GM23338 (cell line): ENCODE data around the gene IMPA2. TPM values are rescaled to one million over a fixed set of nuclear protein-coding genes. Genes with fewer than 3 reads are reported as not detected.

Experiments used
- ATAC-seq: fragments of 200-7000 bp; cut with Tn5 transposase; 3 replicates; pipeline ENCODE4 v1.9.1; 2020
- DNase-seq: peaks from one replicate; pipeline ENCODE4 v3.0.0-alpha.2; 2015; ENCODE audit warnings: low spot score
- H2AFZ ChIP-seq: fragments of 200-600 bp; sonication (generic); 2 replicates; pipeline ENCODE4 v1.8.0; 2016; ENCODE audit warnings: antibody characterized with exemption, mild to moderate bottlenecking, moderate library complexity
- H3F3A ChIP-seq: fragments of 200-600 bp; sonication (generic); replicated peaks from 2 replicates; pipeline ENCODE4 v1.8.0; 2017; ENCODE audit warnings: antibody characterized with exemption, mixed run types, low read depth
- H3K27ac ChIP-seq: fragments of 200-600 bp; sonication (generic); 2 replicates; pipeline ENCODE4 v1.6.1; 2016; ENCODE audit warnings: low read depth
- H3K27me3 ChIP-seq: fragments of 200-600 bp; sonication (generic); 2 replicates; pipeline ENCODE4 v1.8.0; 2016; ENCODE audit warnings: mild to moderate bottlenecking, mixed run types, moderate library complexity; ENCODE audit not compliant: insufficient read depth
- H3K36me3 ChIP-seq: fragments of 200-600 bp; sonication (generic); 2 replicates; pipeline ENCODE4 v1.8.0; 2016; ENCODE audit warnings: mild to moderate bottlenecking; ENCODE audit not compliant: insufficient read depth
- H3K4me1 ChIP-seq: fragments of 200-600 bp; sonication (generic); 2 replicates; pipeline ENCODE4 v1.8.0; 2016; ENCODE audit warnings: mild to moderate bottlenecking, moderate library complexity; ENCODE audit not compliant: insufficient read depth
- H3K4me2 ChIP-seq: fragments of 200-600 bp; sonication (generic); 2 replicates; pipeline ENCODE4 v1.7.1; 2017; ENCODE audit warnings: mixed run types
- H3K4me3 ChIP-seq: fragments of 200-600 bp; sonication (generic); 2 replicates; pipeline ENCODE4 v1.6.1; 2016; ENCODE audit warnings: mixed run types
- H3K79me2 ChIP-seq: fragments of 200-600 bp; sonication (generic); replicated peaks from 2 replicates; pipeline ENCODE4 v1.8.0; 2017; ENCODE audit warnings: mild to moderate bottlenecking; ENCODE audit not compliant: insufficient read depth
- H3K9me2 ChIP-seq: fragments of 200-600 bp; sonication (generic); 2 replicates; pipeline ENCODE4 v1.8.0; 2017; ENCODE audit not compliant: insufficient read depth
- H4K20me1 ChIP-seq: fragments of 200-600 bp; sonication (generic); replicated peaks from 2 replicates; pipeline ENCODE4 v1.8.0; 2017; ENCODE audit warnings: mild to moderate bottlenecking; ENCODE audit not compliant: insufficient read depth
- H3K27ac Mint-ChIP-seq: 2 replicates; pipeline ENCODE4 v1.8.0; 2020; ENCODE audit warnings: inconsistent platforms, mild to moderate bottlenecking, moderate library complexity, mixed read lengths
- H3K27me3 Mint-ChIP-seq: 3 replicates; pipeline ENCODE4 v1.8.0; 2022; ENCODE audit warnings: low read depth, mild to moderate bottlenecking, moderate library complexity, mixed read lengths, inconsistent platforms; ENCODE audit not compliant: insufficient read depth, poor library complexity
- H3K36me3 Mint-ChIP-seq: 3 replicates; pipeline ENCODE4 v1.8.0; 2021; ENCODE audit warnings: low read depth, mild to moderate bottlenecking, inconsistent platforms, moderate library complexity, mixed read lengths
- H3K4me1 Mint-ChIP-seq: 3 replicates; pipeline ENCODE4 v1.8.0; 2020; ENCODE audit warnings: mild to moderate bottlenecking, inconsistent platforms, mixed read lengths
- H3K4me3 Mint-ChIP-seq: 3 replicates; pipeline ENCODE4 v1.8.0; 2021; ENCODE audit warnings: moderate library complexity, mild to moderate bottlenecking, inconsistent platforms, mixed read lengths
- H3K9me3 Mint-ChIP-seq: 3 replicates; pipeline ENCODE4 v1.8.0; 2020; ENCODE audit warnings: moderate library complexity, mild to moderate bottlenecking, inconsistent platforms, mixed read lengths
- CREB1 ChIP-seq: fragments of 250-450 bp; sonication (Bioruptor Pico); IDR thresholded peaks from 2 replicates; pipeline ENCODE4 v1.5.0; 2020; ENCODE audit warnings: low read depth, mild to moderate bottlenecking, moderate library complexity
- CTCF ChIP-seq, 2 experiments: fragments of 200-600 bp in 1 of 2; sonication (generic) in 1 of 2; conservative IDR thresholded peaks; 2 replicates each; pipeline versions ENCODE4 v1.5.1 to v1.6.1; 2016 to 2017; ENCODE audit warnings: antibody characterized with exemption in 2 of 2, low read depth in 2 of 2, mild to moderate bottlenecking in 2 of 2, moderate library complexity in 1 of 2
- EZH2 ChIP-seq: fragments of 200-600 bp; sonication (generic); IDR thresholded peaks from one replicate; pipeline ENCODE4 v1.8.0; 2017; ENCODE audit warnings: antibody characterized with exemption, mild to moderate bottlenecking, low read depth; ENCODE audit not compliant: unreplicated experiment
- EZH2phosphoT487 ChIP-seq: fragments of 200-600 bp; sonication (generic); IDR thresholded peaks from one replicate; pipeline ENCODE4 v1.8.1; 2018; ENCODE audit warnings: antibody characterized with exemption; ENCODE audit not compliant: unreplicated experiment
- JUNB ChIP-seq: IDR thresholded peaks from one replicate; pipeline ENCODE4 v1.6.1; 2016; ENCODE audit warnings: antibody characterized with exemption; ENCODE audit not compliant: unreplicated experiment
- NANOG ChIP-seq: IDR thresholded peaks from 2 replicates; pipeline ENCODE4 v1.6.1; 2016; ENCODE audit warnings: antibody characterized with exemption, borderline replicate concordance
- STAT1 ChIP-seq: IDR thresholded peaks from one replicate; pipeline ENCODE4 v1.6.1; 2016; ENCODE audit warnings: antibody characterized with exemption; ENCODE audit not compliant: unreplicated experiment
- ZNF114 ChIP-seq: fragments of 250-450 bp; sonication (Bioruptor Pico); IDR thresholded peaks from 2 replicates; pipeline ENCODE4 v1.5.0; 2020; ENCODE audit warnings: mild to moderate bottlenecking, moderate library complexity
- ZNF462 ChIP-seq: fragments of 250-450 bp; sonication (Bioruptor Pico); IDR thresholded peaks from 2 replicates; pipeline ENCODE4 v1.5.0; 2020; ENCODE audit warnings: mild to moderate bottlenecking, moderate library complexity
- polyA plus RNA-seq: library from polyadenylated mRNA; unstranded; fragments of >200 nt; fragmentation: Nextera tagmentation; extraction: Ambion mirVana; gene quantifications from 2 replicates; pipeline ENCODE4 v1.2.1, GENCODE V29; 2016
- total RNA-seq: library from RNA; depleted of rRNA; stranded (reverse); fragments of >200 nt; shearing (Covaris generic); gene quantifications from 2 replicates; pipeline ENCODE4 v1.2.3, GENCODE V29; 2014
- TF ChIP-seq, protein P1 (sequence below): IDR thresholded peaks from 2 replicates; pipeline ENCODE4 v1.6.1; 2016; ENCODE audit warnings: antibody characterized with exemption

IMPA2 gene
- total and polyA plus RNA-seq, 2 experiments from 2014 or later: 50.4 to 122 TPM

DNA sequence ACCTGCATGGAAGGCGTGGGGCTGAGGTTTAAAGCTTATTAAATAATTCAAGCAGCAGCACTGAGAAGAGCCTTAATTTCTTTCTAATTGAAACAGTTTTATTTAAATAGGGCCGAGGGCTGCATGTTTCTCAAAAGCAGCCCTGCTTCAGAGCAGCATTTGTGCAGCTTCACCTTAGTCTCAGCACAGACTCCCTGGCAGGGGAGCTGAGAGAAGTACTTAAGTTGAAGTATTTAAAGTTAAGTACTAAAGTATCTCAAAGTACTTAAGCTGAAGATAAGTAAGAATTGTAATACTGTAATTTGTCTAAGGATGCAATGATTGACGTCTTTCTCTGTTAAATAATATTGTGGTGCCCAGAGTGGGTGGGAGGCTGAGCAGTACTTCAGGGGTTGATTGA is 31.4 kb downstream of the IMPA2 start:
- no peak for TF ChIP-seq STAT1
- no peak for TF ChIP-seq EZH2phosphoT487
- no peak for TF ChIP-seq NANOG
- Mint-ChIP-seq H3K27me3 (peaks cover 4% of the 10 kb centered on the region), H3K36me3 (peaks cover 66% of the 10 kb centered on the region), H3K27ac (peak overlapping the region; percentile 9; the same call in 1 of the 2 replicates), H3K9me3 (no peaks in the 10 kb centered on the region), H3K4me1 (peaks cover 3% of the 10 kb centered on the region; the same call in 2 of the 3 replicates), H3K4me3 (no peak overlapping the region)
- Histone ChIP-seq H3K36me3 (peaks cover 12% of the 10 kb centered on the region), H3K27ac (no peak overlapping the region), H3K27me3 (no peaks in the 10 kb centered on the region), H3K4me1 (peaks cover 5% of the 10 kb centered on the region; the same call in 1 of the 2 replicates), H3F3A (no peaks in the 10 kb centered on the region), H3K4me3 (no peak overlapping the region), H3K79me2 (peaks cover 5% of the 10 kb centered on the region), H3K4me2 (no peak overlapping the region), H4K20me1 (peaks cover 4% of the 10 kb centered on the region; the same call in 1 of the 2 replicates), H2AFZ (no peak overlapping the region), H3K9me2 (no peaks in the 10 kb centered on the region)
- DNase-seq (no peak), ATAC-seq (no peak)

DNA sequence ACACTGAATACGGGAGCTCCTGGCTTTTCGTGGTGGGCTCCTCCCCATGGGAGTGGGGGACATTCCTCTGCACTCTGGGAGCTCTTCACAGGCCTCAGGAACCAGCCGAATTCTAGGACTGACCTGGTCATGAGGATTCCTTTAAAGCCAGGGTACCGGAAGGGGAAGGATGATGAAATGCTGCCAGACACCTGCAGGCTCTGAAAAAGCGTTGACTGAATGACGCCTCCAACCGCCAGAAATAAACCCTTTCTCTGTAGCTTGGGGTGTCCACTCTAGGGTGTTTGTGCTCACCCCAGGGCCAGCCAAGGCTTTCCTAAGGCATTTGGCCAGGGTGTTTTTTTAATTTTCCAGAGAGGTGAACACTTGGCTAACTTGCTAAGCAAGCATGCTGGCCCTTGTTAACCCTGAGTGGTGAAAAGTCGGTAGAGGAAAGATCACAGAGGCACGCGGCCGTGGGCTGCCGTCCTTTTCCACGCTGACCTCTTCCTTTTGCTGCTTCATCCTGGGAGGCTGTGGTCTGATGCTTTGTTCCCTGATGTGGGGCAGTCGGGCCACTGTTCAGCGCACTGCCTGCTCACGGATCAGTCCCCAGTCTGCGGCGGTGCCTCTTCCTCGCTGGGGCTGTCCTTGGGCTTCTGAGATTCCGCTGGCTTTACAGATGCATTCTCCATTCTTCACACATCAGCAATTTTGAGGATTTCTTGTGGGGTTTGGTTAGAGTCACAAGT is 32.0 kb downstream of the IMPA2 start:
- peaks cover 4% of the 10 kb centered on the region for H3K27me3 Mint-ChIP-seq
- H3K4me3 Mint-ChIP-seq: no peak overlapping the region
- Histone ChIP-seq H3K4me2 (no peak overlapping the region), H3K9me2 (no peaks in the 10 kb centered on the region), H3K4me1 (peaks cover 5% of the 10 kb centered on the region; the same call in 1 of the 2 replicates), H3K4me3 (no peak overlapping the region), H3K36me3 (peaks cover 17% of the 10 kb centered on the region), H3K27ac (no peak overlapping the region), H2AFZ (no peak overlapping the region), H3K79me2 (peaks cover 3% of the 10 kb centered on the region), H4K20me1 (peaks cover 4% of the 10 kb centered on the region; the same call in 1 of the 2 replicates), H3K27me3 (no peaks in the 10 kb centered on the region), H3F3A (no peaks in the 10 kb centered on the region)
- peak overlapping the region; percentile 87 for H3K27ac Mint-ChIP-seq
- H3K9me3 Mint-ChIP-seq: no peaks in the 10 kb centered on the region
- no peak for DNase-seq
- ATAC-seq: no peak
- peaks cover 3% of the 10 kb centered on the region; the same call in 2 of the 3 replicates for H3K4me1 Mint-ChIP-seq
- peaks cover 69% of the 10 kb centered on the region for H3K36me3 Mint-ChIP-seq
- TF ChIP-seq NANOG (no peak), EZH2 (no peak), JUNB (no peak), STAT1 (no peak), CTCF (conservative IDR thresholded peaks at IDR 0.05; ENCODE audit: low read depth in 2 of 2) (no peak), ZNF462 (no peak), CREB1 (CRISPR knock-in tag) (no peak), ZNF114 (CRISPR knock-in tag) (no peak)
- TF ChIP-seq, protein P1, sequence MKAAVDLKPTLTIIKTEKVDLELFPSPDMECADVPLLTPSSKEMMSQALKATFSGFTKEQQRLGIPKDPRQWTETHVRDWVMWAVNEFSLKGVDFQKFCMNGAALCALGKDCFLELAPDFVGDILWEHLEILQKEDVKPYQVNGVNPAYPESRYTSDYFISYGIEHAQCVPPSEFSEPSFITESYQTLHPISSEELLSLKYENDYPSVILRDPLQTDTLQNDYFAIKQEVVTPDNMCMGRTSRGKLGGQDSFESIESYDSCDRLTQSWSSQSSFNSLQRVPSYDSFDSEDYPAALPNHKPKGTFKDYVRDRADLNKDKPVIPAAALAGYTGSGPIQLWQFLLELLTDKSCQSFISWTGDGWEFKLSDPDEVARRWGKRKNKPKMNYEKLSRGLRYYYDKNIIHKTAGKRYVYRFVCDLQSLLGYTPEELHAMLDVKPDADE: no peak
